Right lobe of liver (tissue), 6 donors: ENCODE measurements around the gene MUSTN1. TPM values are rescaled to one million over a fixed set of nuclear protein-coding genes. Genes with fewer than 3 reads are reported as not detected.

Experiments
- ATAC-seq, 4 donors: fragments of 200-7000 bp; cut with Tn5 transposase; one replicate each; pipeline ENCODE4 v1.9.1; 2020; ENCODE audit warnings: mild to moderate bottlenecking in 4 of 4, moderate library complexity in 4 of 4
- DNase-seq, 3 donors: peaks; one replicate each; pipeline ENCODE4 v3.0.0-alpha.2; 2020
- H3K27ac ChIP-seq, 3 donors: fragments of 200-600 bp; one replicate each; pipeline ENCODE4 v1.8.0; 2022
- H3K27me3 ChIP-seq, 2 donors: fragments of 200-600 bp; one replicate each; pipeline ENCODE4 v1.8.0; 2022
- H3K36me3 ChIP-seq, 4 donors: fragments of 200-600 bp; sonication (generic) in 1 of 4; one replicate each; pipeline versions ENCODE4 v1.5.1 to v1.8.0; 2017 to 2022; ENCODE audit warnings: control low read depth in 1 of 4
- H3K4me1 ChIP-seq, 4 donors: fragments of 200-600 bp; sonication (generic) in 1 of 4; one replicate each; pipeline versions ENCODE4 v1.5.1 to v1.8.0; 2017 to 2022; ENCODE audit warnings: control low read depth in 1 of 4
- H3K4me3 ChIP-seq, 3 donors: fragments of 200-600 bp; one replicate each; pipeline ENCODE4 v1.8.0; 2022
- H3K9me3 ChIP-seq, 4 donors: fragments of 200-600 bp; sonication (generic) in 1 of 4; one replicate each; pipeline versions ENCODE4 v1.5.1 to v1.8.0; 2017 to 2022; ENCODE audit warnings: control low read depth in 1 of 4
- POLR2A ChIP-seq: fragments of 450-650 bp; IDR thresholded peaks from one replicate; pipeline ENCODE4 v1.6.1; 2017; ENCODE audit warnings: antibody characterized with exemption, mild to moderate bottlenecking
- WGBS: methylation state at CpG from one replicate; pipeline ENCODE4 v1.1.6; 2018; ENCODE audit warnings: low coverage, low lambda C conversion rate; ENCODE audit not compliant: insufficient coverage; ENCODE audit errors: missing lambda C conversion rate; 5-methylcytosine and 5-hydroxymethylcytosine counted together
- intact Hi-C, 2 donors: fragments of 100-400 bp; cut with DNase I; formaldehyde crosslinking; loops; one replicate each; pipeline versions ENCODE4 v1.11.2 to v1.14.1; 2022
- total RNA-seq, 6 experiments: library from RNA; depleted of rRNA in 2 of 6; stranded (reverse); fragments of >200 nt in 2 of 6; fragmentation: NEBNext Ultra II Directional in 3 of 6; extraction: Animal tissue kit (Norgen Biotek cat#: 25700) in 3 of 6; gene quantifications; one replicate each; pipeline versions ENCODE4 v1.1.0 to v1.2.4, GENCODE V29; 2016 to 2023
- TF ChIP-seq, protein P1 (sequence below), 4 donors: fragments of 200-600 bp in 3 of 4; fragments of 450-650 bp in 1 of 4; IDR thresholded peaks; one replicate each; pipeline versions ENCODE4 v1.5.1 to v1.8.0; 2016 to 2022; ENCODE audit warnings: antibody characterized with exemption in 4 of 4, mild to moderate bottlenecking in 2 of 4
- donor health status: DM: no; HTN: yes; CAD: no.
- donor health status: DM: no; HTN: no; CAD: no.
- donor health status: DM: no; HTN: no; CAD: no.
- donor health status: DM: no; HTN: yes; CAD: no.
- donor health status: DM: no; HTN: yes; CAD: no.

Gene MUSTN1
- total RNA-seq, 6 experiments from 2014 or later: 0.59 to 9.9 (median 5.7) TPM; not detected in 2

- Histone ChIP-seq H3K9me3 (no peaks in the 10 kb centered on the region), H3K27me3 (no peaks in the 10 kb centered on the region), H3K36me3 (peaks cover 0 to 100% (median 53%) of the 10 kb centered on the region in 4 donors), H3K27ac (peak overlapping the region in 1 of 3 donors; percentile 3), H3K4me1 (peaks cover 0 to 50% (median 6%) of the 10 kb centered on the region in 4 donors), H3K4me3 (no peak overlapping the region)
- intact Hi-C loops: no loop called here
- TF ChIP-seq POLR2A: no peak
- TF ChIP-seq, protein P1, sequence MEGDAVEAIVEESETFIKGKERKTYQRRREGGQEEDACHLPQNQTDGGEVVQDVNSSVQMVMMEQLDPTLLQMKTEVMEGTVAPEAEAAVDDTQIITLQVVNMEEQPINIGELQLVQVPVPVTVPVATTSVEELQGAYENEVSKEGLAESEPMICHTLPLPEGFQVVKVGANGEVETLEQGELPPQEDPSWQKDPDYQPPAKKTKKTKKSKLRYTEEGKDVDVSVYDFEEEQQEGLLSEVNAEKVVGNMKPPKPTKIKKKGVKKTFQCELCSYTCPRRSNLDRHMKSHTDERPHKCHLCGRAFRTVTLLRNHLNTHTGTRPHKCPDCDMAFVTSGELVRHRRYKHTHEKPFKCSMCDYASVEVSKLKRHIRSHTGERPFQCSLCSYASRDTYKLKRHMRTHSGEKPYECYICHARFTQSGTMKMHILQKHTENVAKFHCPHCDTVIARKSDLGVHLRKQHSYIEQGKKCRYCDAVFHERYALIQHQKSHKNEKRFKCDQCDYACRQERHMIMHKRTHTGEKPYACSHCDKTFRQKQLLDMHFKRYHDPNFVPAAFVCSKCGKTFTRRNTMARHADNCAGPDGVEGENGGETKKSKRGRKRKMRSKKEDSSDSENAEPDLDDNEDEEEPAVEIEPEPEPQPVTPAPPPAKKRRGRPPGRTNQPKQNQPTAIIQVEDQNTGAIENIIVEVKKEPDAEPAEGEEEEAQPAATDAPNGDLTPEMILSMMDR (IDR thresholded peaks at IDR 0.05): no peak
- ATAC-seq: no peak
- DNase-seq: no peak
- WGBS: no CpG with 5 or more reads among the region's 2 CpGs
Observed at GRCh38 chr3:52819936-52820335, 14.9 kb downstream of the MUSTN1 start.

- H3K9me3 ChIP-seq: no peaks in the 10 kb centered on the region
- no peak overlapping the region for H3K27ac ChIP-seq
- ATAC-seq (peak; percentile 0 to 3 (median 1)), DNase-seq (no peak)
- no peak overlapping the region for H3K4me3 ChIP-seq
- H3K36me3 ChIP-seq: peaks cover 0 to 83% (median 42%) of the 10 kb centered on the region in 4 donors
- peaks cover 0 to 52% (median 12%) of the 10 kb centered on the region in 4 donors for H3K4me1 ChIP-seq
- TF ChIP-seq POLR2A: peak; percentile 18
- TF ChIP-seq, protein P1 (IDR thresholded peaks at IDR 0.05): no peak
- no peaks in the 10 kb centered on the region for H3K27me3 ChIP-seq
- WGBS: 48% methylated on average over 2 of the region's 7 CpGs
- intact Hi-C loops: no loop called here
Observed at GRCh38 chr3:52817860-52818259, 17.0 kb downstream of the MUSTN1 start.

GRCh38 chr3:52817221-52817620 is 17.6 kb downstream of the MUSTN1 start:
- ATAC-seq: peak in 1 of 4 donors; percentile 0
- no peak for TF ChIP-seq POLR2A
- TF ChIP-seq, protein P1 (IDR thresholded peaks at IDR 0.05): no peak
- no peak overlapping the region for H3K27ac ChIP-seq
- H3K9me3 ChIP-seq: no peaks in the 10 kb centered on the region
- H3K4me1 ChIP-seq: peaks cover 0 to 57% (median 15%) of the 10 kb centered on the region in 4 donors
- 92% methylated on average over 8 of the region's 10 CpGs for WGBS
- DNase-seq: no peak
- intact Hi-C loops: no loop called here
- peaks cover 0 to 76% (median 38%) of the 10 kb centered on the region in 4 donors for H3K36me3 ChIP-seq
- no peak overlapping the region for H3K4me3 ChIP-seq
- no peaks in the 10 kb centered on the region for H3K27me3 ChIP-seq

GRCh38 chr3:52816654-52817053 is 18.2 kb downstream of the MUSTN1 start:
- TF ChIP-seq, protein P1 (IDR thresholded peaks at IDR 0.05): no peak
- TF ChIP-seq POLR2A: peak; percentile 20
- ATAC-seq (peak in 2 of 4 donors; percentile 0), DNase-seq (no peak)
- intact Hi-C loops: no loop called here
- Histone ChIP-seq H3K36me3 (peaks cover 0 to 71% (median 35%) of the 10 kb centered on the region in 4 donors), H3K4me3 (no peak overlapping the region), H3K4me1 (peaks cover 0 to 62% (median 18%) of the 10 kb centered on the region in 4 donors), H3K9me3 (no peaks in the 10 kb centered on the region), H3K27ac (peak overlapping the region in 1 of 3 donors; percentile 18), H3K27me3 (no peaks in the 10 kb centered on the region)
- WGBS: 90% methylated on average over 4 of the region's 10 CpGs
